Measurements from ENCODE around the gene CLEC2D.

CLEC2D gene

DNA sequence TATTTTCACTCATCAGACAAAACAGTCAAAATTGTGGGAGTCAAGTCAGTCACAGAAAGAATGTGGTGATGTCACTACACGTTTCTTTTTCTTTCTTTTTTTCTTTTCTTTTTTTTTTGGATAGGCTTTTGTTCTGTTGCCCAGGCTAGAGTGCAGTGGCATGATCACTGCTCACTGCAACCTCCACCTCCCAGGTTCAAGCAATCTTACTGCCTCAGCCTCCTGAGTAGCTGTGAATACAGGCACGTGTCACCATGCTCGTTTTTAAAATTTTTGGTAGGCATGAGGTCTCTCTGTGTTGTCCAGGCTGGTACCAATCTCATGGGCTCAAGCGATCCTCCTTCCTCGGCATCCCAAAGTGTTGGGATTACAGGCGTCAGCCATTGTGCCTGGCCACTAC, 61.1 kb downstream of the CLEC2D start:
- Histone ChIP-seq H3F3A (ENCODE audit: control insufficient read depth, insufficient read depth) (peaks cover 39% of the 10 kb centered on the region), H3K4me2 (ENCODE audit: low read length) (peak overlapping the region; percentile 86), H3K9me2 (replicated peaks; ENCODE audit: control insufficient read depth, low read length) (no peaks in the 10 kb centered on the region), H3K9me3 (ENCODE audit: control insufficient read depth, insufficient read depth, low read length) (no peaks in the 10 kb centered on the region), H3K4me3 (ENCODE audit: low read length) (peak overlapping the region; percentile 74), H3K4me1 (ENCODE audit: control insufficient read depth, low read length) (peaks cover 93% of the 10 kb centered on the region), H3K36me3 (ENCODE audit: control insufficient read depth, low read length) (peaks cover 10% of the 10 kb centered on the region; the same call in 1 of the 2 replicates), H3K27me3 (ENCODE audit: control insufficient read depth, low read length) (no peaks in the 10 kb centered on the region), H4K20me1 (ENCODE audit: control insufficient read depth, insufficient read depth, low read depth, low read length) (no peaks in the 10 kb centered on the region), H3K79me2 (ENCODE audit: control insufficient read depth, low read length) (peaks cover 75% of the 10 kb centered on the region), H3K27ac (ENCODE audit: low read depth, low read length) (peak overlapping the region; percentile 93)
- TF ChIP-seq EZH2phosphoT487 (IDR thresholded peaks at IDR 0.05; ENCODE audit: borderline replicate concordance, low read length) (no peak), CTCF (IDR thresholded peaks at IDR 0.05; ENCODE audit: low read depth, low read length, poor library complexity, severe bottlenecking) (no peak)

DNA sequence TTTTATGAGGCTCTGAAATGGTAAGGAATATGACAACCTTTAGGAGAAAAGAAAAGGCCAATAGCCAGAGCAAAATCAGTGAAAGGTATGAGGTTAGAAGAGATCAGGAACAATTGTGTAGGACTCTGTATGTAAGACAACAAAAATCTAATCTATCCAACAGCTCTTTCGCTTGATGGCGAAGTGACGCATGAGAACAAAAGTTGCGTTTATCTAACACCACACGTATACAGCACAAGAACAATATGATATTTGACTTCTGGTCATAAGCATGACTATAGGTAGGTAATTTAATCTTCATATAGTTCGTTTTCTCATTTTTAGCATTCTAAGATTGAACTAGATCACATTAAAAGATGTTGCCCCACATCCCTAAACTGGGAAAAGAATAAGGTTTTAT, 61.9 kb downstream of the CLEC2D start:
- peaks cover 91% of the 10 kb centered on the region for H3K4me1 ChIP-seq (ENCODE audit: control insufficient read depth, low read length)
- TF ChIP-seq CTCF (IDR thresholded peaks at IDR 0.05; ENCODE audit: low read depth, low read length, poor library complexity, severe bottlenecking) (no peak), EZH2phosphoT487 (IDR thresholded peaks at IDR 0.05; ENCODE audit: borderline replicate concordance, low read length) (no peak)
- no peaks in the 10 kb centered on the region for H3K9me2 ChIP-seq (replicated peaks; ENCODE audit: control insufficient read depth, low read length)
- H3K27ac ChIP-seq (ENCODE audit: low read depth, low read length): peak overlapping the region; percentile 93
- H3K36me3 ChIP-seq (ENCODE audit: control insufficient read depth, low read length): peaks cover 10% of the 10 kb centered on the region; the same call in 1 of the 2 replicates
- peaks cover 36% of the 10 kb centered on the region for H3F3A ChIP-seq (ENCODE audit: control insufficient read depth, insufficient read depth)
- H3K4me3 ChIP-seq (ENCODE audit: low read length): peak overlapping the region; percentile 74
- no peaks in the 10 kb centered on the region for H4K20me1 ChIP-seq (ENCODE audit: control insufficient read depth, insufficient read depth, low read depth, low read length)
- no peaks in the 10 kb centered on the region for H3K9me3 ChIP-seq (ENCODE audit: control insufficient read depth, insufficient read depth, low read length)
- peak overlapping the region; percentile 86 for H3K4me2 ChIP-seq (ENCODE audit: low read length)
- H3K27me3 ChIP-seq (ENCODE audit: control insufficient read depth, low read length): no peaks in the 10 kb centered on the region
- peaks cover 69% of the 10 kb centered on the region for H3K79me2 ChIP-seq (ENCODE audit: control insufficient read depth, low read length)

GRCh38 chr12:9731797-9732196, 62.3 kb downstream of the CLEC2D start:
- TF ChIP-seq CTCF (IDR thresholded peaks at IDR 0.05; ENCODE audit: low read depth, low read length, poor library complexity, severe bottlenecking) (no peak), EZH2phosphoT487 (IDR thresholded peaks at IDR 0.05; ENCODE audit: borderline replicate concordance, low read length) (no peak)
- Histone ChIP-seq H3K36me3 (ENCODE audit: control insufficient read depth, low read length) (peaks cover 10% of the 10 kb centered on the region; the same call in 1 of the 2 replicates), H4K20me1 (ENCODE audit: control insufficient read depth, insufficient read depth, low read depth, low read length) (no peaks in the 10 kb centered on the region), H3K27ac (ENCODE audit: low read depth, low read length) (peak overlapping the region; percentile 93), H3K79me2 (ENCODE audit: control insufficient read depth, low read length) (peaks cover 65% of the 10 kb centered on the region), H3K4me1 (ENCODE audit: control insufficient read depth, low read length) (peaks cover 91% of the 10 kb centered on the region), H3K9me3 (ENCODE audit: control insufficient read depth, insufficient read depth, low read length) (no peaks in the 10 kb centered on the region), H3K4me2 (ENCODE audit: low read length) (peak overlapping the region; percentile 86), H3F3A (ENCODE audit: control insufficient read depth, insufficient read depth) (peaks cover 36% of the 10 kb centered on the region), H3K9me2 (replicated peaks; ENCODE audit: control insufficient read depth, low read length) (no peaks in the 10 kb centered on the region), H3K27me3 (ENCODE audit: control insufficient read depth, low read length) (no peaks in the 10 kb centered on the region), H3K4me3 (ENCODE audit: low read length) (peak overlapping the region; percentile 74)

Measured in DOHH2 (cell line).